ENCODE data around the gene COL9A3. TPM values are rescaled to one million over a fixed set of nuclear protein-coding genes. Genes with fewer than 3 reads are reported as not detected.
"Not testable (repeated sequence)": the region's sequence is repeated elsewhere in the genome, so short reads cannot be mapped to it uniquely, and the experiment has no call there.

Gene COL9A3
- polyA plus RNA-seq, 3 donors: 14.5 to 27.3 (median 20.8) TPM

DNA sequence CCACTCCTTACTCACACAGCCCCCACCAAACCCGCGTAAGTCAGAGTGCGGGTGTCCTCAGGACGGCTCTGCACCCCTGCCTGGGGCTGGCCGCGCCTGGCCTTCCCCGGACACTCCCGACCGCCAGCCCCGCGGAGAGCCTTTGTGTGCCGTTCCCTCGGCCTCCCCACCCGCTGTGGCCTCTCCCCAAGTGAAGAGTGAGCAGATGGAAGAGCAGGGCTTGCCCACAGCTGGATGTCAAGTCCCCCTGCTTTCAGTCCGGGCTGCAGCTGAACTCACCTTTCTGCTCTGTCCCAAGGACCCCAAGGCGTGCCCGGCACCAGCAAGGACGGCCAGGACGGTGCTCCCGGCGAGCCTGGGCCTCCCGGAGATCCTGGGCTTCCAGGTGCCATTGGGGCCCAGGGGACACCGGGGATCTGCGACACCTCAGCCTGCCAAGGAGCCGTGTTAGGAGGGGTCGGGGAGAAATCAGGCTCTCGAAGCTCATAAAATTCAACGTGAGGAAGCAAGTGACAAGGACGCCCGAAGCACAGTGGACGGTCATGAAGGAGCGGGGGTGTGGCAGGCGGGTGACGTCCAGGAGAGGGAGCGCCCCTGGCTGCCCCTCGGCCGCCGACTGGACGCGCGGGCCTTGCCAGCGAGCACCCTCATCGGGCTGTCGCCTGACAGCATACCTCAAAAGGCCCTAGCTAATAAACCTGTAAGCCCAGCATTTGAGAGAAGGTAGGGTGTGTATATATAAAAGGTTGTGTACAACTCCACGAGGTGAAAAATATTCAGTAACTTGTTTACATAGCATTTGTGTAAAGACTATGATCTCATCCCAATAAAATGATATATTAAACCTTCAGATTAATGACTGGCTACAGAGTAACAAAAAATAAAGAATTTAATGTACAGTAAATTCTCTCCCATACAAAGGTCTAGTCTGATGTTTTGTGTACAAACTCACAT lies 23.7 kb downstream of the COL9A3 start:
- no peak for DNase-seq (ENCODE audit: extremely low read depth in 1 of 11, low read depth in 9 of 11, low spot score in 4 of 11)

DNA sequence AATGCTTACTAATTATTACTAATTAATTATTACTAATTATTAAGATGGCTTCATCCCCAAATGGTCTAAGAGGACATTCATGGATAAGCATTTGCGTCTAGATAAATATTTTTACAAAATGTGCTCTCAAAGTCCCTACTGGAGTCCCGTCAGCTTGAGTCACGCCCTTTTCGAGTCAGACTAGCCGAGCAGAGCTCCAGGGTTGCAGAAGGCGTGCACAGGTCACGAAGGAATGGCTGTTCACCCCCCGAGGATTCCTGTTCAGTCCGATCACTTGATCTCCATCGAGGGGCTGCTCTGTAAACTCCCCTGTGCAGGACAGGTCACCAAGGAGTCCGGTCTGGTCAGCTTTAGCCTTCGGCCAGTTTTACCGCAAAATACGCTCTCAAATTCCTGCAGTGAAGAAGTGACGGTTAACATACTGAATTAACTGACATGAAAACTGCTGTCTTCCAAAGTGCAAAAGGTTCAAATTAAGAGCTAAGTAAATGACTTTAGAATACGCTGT lies 24.9 kb downstream of the COL9A3 start:
- no peak for DNase-seq (ENCODE audit: extremely low read depth in 1 of 11, low read depth in 9 of 11, low spot score in 4 of 11)

DNA sequence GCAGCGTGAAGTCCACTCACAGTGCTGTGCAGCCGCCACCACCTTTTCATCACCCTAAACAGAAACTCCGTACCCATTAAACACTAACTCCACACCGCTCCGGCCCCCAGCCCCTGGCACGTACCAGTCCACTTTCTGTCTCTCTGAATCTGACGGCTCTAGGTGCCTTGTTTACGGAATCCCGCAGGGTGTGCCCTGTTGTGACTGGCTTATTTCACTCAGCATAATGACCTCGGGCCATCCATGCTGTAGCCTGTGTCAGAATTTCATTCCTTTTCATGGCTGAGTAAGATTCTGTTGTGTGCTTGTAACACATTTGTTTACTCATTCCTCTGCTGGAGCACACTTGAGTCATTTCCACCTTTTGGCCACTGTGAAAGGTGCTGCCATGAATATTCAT lies 26.8 kb downstream of the COL9A3 start:
- no peak for DNase-seq (ENCODE audit: extremely low read depth in 1 of 11, low read depth in 9 of 11, low spot score in 4 of 11)

DNA sequence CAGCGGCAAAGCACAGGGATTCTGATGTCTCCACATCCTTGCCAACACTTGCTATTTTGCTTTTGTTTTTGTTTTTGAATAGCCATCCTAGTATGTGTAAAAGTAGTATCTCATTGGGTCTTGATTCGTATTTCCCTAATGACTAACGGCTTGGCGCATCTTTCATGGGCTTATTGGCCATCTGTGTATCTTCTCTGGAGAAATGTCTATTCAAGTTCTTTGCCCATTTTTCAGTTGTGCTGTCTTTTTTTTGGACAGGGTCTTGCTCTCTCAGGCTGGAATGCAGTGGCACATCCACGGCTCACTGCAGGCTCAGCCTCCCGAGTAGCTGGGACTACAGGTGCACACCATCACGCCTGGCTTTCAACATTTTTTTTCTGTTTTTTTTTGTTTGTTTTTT lies 27.3 kb downstream of the COL9A3 start:
- DNase-seq (ENCODE audit: extremely low read depth in 1 of 11, low read depth in 9 of 11, low spot score in 4 of 11): no peak

DNA sequence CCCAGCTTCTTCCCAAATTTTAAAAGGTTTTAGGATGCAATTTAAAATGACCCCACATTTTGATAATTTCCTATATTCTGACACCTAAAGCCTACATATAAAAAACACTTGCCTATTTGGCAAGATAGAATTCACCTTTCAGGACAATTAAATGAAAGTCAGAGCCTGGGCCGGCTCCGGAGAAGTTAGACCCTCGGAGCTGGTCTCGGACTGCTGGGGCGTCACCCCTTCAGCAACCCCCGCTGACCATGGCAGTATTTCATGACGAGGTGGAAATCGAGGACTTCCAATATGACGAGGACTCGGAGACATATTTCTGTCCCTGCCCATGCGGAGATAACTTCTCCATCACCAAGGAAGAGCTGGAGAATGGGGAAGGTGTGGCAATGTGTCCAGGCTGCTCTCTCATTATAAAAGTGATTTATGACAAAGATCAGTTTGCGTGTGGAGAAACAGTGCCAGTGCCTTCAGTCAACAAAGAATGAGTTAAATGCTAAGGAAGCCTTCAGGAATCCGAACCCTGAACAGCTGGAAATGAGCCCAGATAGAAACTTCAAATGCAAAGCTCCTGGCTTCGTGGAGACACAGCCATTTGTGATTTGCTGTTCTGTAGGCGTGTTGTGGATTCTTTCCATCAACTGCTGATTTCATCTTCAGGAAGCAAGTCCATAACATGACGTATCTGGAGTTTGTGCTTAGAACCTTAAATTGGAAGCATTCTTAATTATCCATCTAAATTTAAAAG lies 28.7 kb downstream of the COL9A3 start:
- no peak for DNase-seq (ENCODE audit: extremely low read depth in 1 of 11, low read depth in 9 of 11, low spot score in 4 of 11)

DNA sequence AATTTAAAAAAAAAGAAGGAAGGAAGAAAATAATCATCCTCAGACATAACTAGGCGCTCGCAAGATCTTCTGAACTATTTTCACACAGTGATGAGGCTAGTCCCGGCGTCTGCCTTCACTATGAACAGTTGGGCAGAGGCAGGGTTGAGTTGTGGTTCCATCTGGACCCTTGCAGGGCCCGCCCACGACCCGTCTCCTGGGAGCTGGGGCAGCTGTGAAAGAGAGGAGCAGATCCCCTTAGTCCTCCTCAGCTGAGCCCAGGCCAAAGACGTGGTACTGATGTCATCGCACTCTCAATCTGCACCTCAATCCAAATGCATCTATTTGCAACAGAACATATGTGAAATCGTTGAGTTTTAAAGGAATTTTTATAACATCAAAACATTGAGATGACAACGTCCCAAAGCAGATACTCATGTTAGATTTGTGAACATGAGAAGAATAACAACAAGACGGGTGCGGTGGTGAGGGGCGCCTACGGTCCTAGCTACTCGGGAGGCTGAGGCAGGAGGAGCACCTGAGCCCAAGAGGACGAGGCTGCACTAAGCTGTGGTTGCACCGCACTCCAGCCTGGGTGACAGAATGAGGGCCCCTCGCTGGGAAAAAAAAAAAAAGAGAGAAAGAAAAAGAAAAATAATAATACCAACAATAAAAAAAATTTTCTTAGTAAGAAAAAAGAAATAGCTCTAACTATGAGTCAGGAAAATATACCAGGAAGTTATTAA lies 29.5 kb downstream of the COL9A3 start:
- DNase-seq (ENCODE audit: extremely low read depth in 1 of 11, low read depth in 9 of 11, low spot score in 4 of 11): no peak

DNA sequence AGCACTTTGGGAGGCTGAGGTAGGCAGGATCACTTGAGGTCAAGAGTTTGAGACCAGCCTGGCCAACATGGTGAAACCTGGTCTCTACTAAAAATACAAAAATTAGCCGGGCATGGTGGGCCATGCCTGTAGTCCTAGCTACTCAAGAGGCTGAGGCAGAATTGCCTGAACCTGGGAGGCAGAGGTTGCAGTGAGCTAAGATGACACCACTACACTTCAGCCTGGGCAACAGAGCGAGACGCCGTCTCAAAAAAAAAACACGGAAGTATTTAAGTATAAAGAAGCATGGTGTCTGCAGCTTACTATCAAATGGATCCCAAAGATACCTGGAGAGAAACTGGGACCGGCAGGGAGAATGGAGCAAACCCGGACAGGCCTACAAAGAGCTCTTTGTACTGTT lies 32.1 kb downstream of the COL9A3 start:
- not testable (repeated sequence) for DNase-seq (ENCODE audit: extremely low read depth in 1 of 11, low read depth in 9 of 11, low spot score in 4 of 11)

DNA sequence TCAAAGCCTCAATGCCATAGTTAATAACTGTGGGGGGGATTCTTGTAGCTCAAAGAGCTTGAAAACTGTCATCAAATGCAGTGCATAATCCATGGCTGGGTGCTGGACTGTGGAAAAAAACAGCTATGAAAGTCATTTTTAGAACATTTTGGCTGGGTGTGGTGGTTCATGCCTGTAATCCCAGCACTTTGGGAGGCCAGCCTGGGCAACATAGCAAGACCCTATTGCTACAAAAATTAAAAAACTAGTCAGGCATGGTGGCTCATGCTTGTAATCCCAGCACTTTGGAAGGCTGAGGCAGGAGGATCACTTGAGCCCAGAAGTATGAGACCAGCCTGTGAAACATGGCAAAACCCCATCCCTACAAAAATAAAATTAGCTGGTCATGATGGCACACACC lies 32.6 kb downstream of the COL9A3 start:
- no peak for DNase-seq (ENCODE audit: extremely low read depth in 1 of 11, low read depth in 9 of 11, low spot score in 4 of 11)

DNA sequence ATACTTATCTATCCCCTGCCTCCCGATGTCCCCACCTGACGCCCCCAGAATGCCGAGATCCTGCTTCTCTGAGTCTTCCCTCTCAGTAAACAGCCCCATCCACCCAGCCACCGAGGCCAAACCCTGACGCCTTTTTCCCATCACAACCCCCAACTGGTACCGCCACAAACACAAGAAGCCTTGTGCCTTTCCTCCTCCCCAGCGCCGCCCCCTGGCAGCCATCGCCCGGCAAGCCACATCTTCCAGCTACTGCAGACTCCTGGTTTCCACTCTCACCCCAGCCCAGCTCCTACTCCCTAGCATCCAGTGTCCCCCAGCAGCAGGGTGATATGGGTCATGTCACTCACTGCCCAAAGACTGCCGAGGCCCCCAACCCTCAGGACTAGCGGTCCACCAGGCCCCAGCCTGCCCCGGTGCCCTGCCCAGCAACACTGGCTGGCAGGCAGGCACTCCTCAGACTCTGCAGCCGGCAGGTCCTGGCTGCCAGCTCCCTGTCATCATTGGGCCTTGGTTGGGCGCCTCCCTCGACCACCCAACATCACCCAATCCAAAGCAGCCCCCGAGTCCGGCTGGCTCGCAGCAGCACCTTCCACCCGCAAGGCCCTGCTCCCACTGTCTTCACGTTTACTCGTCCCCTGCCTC lies 33.6 kb downstream of the COL9A3 start:
- no peak for DNase-seq (ENCODE audit: extremely low read depth in 1 of 11, low read depth in 9 of 11, low spot score in 4 of 11)

DNA sequence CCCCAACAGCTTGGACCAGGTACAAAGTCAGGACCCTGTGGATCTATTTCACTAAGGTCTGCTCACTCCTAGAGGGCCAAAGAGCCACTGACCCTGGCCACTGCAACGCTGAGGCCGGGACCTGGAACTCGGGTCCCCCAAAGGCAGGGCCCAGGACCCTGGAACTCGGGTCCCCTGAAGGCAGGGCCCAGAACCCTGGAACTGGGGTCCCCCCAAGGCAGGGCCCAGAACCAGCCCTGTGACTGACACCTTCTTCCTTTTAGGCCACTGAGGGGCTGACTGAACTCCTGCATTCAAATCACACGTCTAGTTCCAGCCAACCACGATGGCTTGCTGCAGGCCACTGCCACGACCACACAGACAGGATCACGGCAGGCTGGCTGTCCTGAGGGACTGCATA lies 35.3 kb downstream of the COL9A3 start:
- no peak for DNase-seq (ENCODE audit: extremely low read depth in 1 of 11, low read depth in 9 of 11, low spot score in 4 of 11)

DNA sequence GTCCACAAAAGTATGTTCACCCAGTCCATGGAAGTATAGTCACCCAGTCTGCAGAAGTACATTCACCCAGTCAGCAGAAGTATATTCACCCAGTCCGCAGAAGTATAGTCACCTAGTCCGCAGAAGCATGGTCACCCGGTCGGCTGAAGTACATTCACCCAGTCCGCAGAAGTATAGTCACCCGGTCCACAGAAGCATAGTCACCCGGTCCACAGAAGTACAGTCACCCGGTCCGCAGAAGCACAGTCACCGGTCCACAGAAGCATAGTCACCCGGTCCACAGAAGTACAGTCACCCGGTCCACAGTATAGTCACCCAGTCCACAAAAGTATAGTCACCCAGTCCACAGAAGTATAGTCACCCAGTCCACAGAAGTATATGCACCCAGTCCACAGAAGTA lies 36.0 kb downstream of the COL9A3 start:
- DNase-seq (ENCODE audit: extremely low read depth in 1 of 11, low read depth in 9 of 11, low spot score in 4 of 11): no peak

DNA sequence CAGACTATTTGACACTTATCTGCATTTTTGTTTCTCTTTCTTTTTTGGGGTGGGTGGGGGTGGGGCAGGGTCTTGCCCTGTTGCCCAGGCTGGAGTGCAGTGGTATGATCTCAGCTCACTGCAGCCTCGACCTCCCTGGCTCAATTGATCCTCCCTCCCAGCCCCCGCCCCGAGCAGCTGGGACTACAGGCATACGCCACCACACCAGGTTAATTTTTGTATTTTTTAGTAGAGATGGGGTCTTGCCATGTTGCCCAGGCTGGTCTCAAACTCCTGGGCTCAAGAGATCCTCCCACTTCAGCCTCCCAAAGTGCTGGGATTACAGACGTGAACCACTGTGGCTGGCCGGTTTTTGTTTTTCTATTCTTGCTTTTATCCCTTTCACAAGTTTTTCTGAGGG lies 36.5 kb downstream of the COL9A3 start:
- DNase-seq (ENCODE audit: extremely low read depth in 1 of 11, low read depth in 9 of 11, low spot score in 4 of 11): not testable (repeated sequence)

DNA sequence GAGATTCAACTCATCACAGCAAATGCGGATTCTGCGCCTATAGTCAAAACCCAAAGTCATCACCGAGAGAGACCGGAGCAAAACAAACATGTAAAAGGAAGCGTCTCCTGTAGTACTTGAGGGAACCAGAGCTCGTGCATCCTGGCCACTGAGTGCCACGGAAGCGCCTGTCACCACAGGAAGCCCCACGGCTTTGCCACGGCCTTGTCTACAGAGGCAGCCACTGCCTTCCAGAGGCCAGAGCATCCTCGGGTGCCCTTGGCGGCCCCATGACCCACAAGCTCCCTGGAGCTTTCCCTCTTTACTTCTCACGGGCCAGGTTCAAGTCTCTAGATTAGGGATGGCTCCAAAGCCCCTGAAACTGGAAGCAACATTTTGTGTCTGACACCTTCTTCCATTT lies 37.3 kb downstream of the COL9A3 start:
- DNase-seq (ENCODE audit: extremely low read depth in 1 of 11, low read depth in 9 of 11, low spot score in 4 of 11): no peak

DNA sequence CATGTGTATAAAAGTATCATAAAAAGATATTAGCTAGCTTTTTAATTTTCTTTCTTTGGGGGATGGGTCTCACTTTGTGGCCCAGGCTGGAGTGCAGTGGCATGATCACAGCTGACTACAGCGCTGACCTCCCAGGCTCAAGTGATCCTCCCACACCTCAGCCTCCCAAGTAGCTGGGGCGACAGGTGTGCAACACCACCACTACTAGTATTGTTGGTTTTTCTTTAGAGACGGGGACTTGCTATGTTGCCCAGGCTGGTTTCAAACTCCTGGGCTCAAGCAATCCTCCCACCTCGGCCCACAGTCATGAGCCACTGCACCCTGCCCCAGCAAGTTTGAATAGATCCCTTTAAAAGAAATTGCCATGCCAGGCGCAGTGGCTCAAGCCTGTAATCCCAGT lies 38.3 kb downstream of the COL9A3 start:
- no peak for DNase-seq (ENCODE audit: extremely low read depth in 1 of 11, low read depth in 9 of 11, low spot score in 4 of 11)

DNA sequence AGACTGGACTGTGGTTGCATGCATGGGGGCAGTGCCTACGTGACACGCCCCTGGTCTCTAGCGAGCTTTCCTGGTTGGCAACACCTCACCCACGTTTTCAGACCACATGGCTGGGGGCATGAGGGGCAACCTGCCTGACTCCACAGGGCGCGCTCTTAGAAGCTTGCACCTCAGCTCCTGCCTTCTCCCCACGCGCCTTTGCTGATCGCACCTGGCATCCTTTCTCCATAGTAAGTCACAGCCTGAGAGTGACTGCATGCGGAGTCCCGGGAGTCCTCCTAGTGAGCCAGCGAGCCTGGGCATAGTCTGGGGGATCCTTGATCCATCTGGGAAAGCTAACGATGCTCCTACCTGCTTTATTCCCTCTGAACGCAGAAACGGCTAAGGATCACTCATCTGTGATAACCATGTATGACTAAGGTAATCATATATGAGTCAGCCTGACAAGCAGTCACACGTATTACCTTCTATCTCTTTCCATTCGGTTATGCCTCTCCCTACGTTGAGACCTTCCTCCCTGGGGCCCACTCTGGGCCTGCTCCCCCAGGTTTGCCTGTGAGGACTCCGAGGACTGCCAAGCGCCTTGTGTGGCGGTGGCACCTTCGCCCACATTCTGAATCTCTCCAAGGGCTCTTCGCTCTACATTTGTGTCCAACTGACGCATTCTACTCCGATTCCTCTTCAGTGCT lies 40.2 kb downstream of the COL9A3 start:
- DNase-seq (ENCODE audit: extremely low read depth in 1 of 11, low read depth in 9 of 11, low spot score in 4 of 11): no peak

DNA sequence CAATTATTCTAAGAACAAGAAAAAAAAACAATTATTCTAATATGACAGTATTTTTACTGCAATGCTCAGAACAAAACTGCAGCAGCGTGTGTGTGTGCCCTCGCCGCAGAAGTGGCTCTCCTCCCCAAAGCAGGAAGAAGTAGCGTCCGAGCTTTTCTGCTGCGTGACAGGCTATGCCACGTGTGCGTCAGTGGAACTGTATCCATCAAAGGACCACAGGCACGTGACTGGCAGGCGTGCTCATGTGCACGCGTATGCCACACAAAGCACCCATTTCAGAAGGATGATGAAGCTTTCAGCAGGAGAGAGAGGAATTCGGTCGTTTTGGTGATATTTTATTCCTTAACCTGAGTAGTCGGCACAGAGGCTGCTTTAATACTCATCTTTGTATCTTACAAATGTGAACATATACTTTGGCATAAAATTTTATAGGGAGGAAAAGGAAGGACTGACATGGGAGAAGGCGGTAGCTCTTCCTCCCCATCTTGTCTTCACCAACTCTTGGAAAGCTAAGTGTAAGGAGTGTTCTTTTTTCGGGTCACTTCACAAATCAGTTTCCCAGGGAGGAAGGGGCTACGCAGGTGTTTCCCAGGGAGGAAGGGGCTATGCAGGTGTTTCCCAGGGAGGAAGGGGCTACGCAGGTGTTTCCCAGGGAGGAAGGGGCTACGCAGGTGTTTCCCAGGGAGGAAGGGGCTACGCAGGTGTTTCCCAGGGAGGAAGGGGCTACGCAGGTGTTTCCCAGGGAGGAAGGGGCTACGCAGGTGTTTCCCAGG lies 41.4 kb downstream of the COL9A3 start:
- DNase-seq (ENCODE audit: extremely low read depth in 1 of 11, low read depth in 9 of 11, low spot score in 4 of 11): no peak

DNA sequence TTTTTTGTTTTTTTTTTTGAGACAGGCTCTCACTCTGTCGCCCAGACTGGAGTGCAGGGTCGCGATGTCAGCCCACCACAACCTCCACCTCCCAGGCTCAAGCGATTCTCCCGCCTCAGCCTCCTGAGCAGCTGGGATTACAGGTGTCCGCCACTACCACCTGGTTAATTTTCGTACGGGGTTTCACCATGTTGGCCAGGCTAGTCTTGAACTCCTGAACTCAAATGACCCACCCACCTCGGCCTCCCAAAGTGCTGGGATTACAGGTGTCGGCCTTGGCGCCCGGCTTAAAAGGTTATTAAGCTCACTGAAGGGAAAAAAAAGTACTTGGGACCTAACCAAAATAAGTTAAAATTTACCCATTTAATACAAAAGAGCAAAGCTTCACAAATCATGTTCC lies 42.9 kb downstream of the COL9A3 start:
- no peak for DNase-seq (ENCODE audit: extremely low read depth in 1 of 11, low read depth in 9 of 11, low spot score in 4 of 11)

DNA sequence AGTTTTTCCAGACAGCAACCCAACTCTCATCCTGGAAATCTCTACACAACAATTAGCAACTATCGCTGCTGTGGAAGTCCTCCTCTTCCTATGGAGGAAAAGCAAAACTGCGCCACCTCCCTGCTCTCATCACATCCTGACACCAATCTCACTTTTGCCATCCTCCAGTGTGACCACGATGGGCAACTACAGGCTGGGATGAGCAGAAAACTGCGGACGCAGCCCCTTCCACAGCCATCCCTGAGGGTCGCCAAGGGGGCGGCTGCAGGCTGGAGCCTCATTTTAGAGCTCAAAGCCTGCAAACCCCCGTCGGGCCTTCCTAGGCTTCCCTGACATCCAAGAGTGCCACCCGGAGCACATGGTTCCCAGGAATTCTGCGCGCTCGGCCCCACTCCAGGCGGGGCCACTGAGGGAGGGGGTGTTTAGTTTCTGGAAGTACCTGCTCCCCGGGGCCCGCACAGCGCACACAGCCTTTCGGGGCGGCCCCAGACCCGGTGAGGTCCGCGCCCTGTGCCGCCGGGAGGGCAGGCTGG lies 43.6 kb downstream of the COL9A3 start:
- no peak for DNase-seq (ENCODE audit: extremely low read depth in 1 of 11, low read depth in 9 of 11, low spot score in 4 of 11)

Data from renal cortex interstitium (tissue), 11 donors.